Duodenal mucosa (tissue), 2 donors: ENCODE results near the gene RPGR.

Experiments used
- H3K27ac ChIP-seq: one replicate; pipeline ENCODE4 v1.7.0; 2013; ENCODE audit warnings: low read depth, low read length
- H3K27me3 ChIP-seq, 2 donors: one replicate each; pipeline ENCODE4 v1.7.0; 2013; ENCODE audit warnings: low read length in 2 of 2, control low read depth in 1 of 2; ENCODE audit not compliant: insufficient read depth in 2 of 2, control insufficient read depth in 1 of 2
- H3K36me3 ChIP-seq, 2 donors: one replicate each; pipeline ENCODE4 v1.7.0; 2013; ENCODE audit warnings: low read length in 2 of 2, control low read depth in 1 of 2; ENCODE audit not compliant: insufficient read depth in 2 of 2, control insufficient read depth in 1 of 2
- H3K4me1 ChIP-seq, 2 donors: one replicate each; pipeline ENCODE4 v1.7.0; 2013; ENCODE audit warnings: low read length in 2 of 2, control low read depth in 1 of 2; ENCODE audit not compliant: insufficient read depth in 2 of 2, control insufficient read depth in 1 of 2
- H3K4me3 ChIP-seq, 2 donors: one replicate each; pipeline ENCODE4 v1.7.0; 2013; ENCODE audit warnings: low read length in 2 of 2, low read depth in 1 of 2
- H3K9ac ChIP-seq, 2 donors: one replicate each; pipeline ENCODE4 v1.7.0; 2013; ENCODE audit warnings: low read length in 2 of 2, low read depth in 1 of 2
- H3K9me3 ChIP-seq, 2 donors: one replicate each; pipeline ENCODE4 v1.7.0; 2013; ENCODE audit warnings: low read length in 2 of 2, control low read depth in 1 of 2; ENCODE audit not compliant: control insufficient read depth in 1 of 2

The RPGR gene

GRCh38 chrX:38326086-38326485 lies 1.2 kb downstream of the RPGR start:
- Histone ChIP-seq H3K27ac (no peak overlapping the region), H3K4me1 (peaks cover 8 to 10% of the 10 kb centered on the region in 2 donors)

GRCh38 chrX:38320819-38321218 lies 6.5 kb downstream of the RPGR start:
- Histone ChIP-seq H3K9me3 (no peaks in the 10 kb centered on the region), H3K4me3 (no peak overlapping the region), H3K36me3 (peaks cover 0 to 4% of the 10 kb centered on the region in 2 donors), H3K4me1 (no peaks in the 10 kb centered on the region), H3K27me3 (no peaks in the 10 kb centered on the region), H3K9ac (no peak overlapping the region), H3K27ac (no peak overlapping the region)

More at GRCh38 chrX:38326086-38326485, 1.2 kb downstream of the RPGR start:
- Histone ChIP-seq H3K27me3 (no peaks in the 10 kb centered on the region), H3K9me3 (no peaks in the 10 kb centered on the region), H3K4me3 (peak overlapping the region; percentile 65 to 81), H3K9ac (peak overlapping the region in 1 of 2 donors; percentile 51), H3K36me3 (no peaks in the 10 kb centered on the region)

- H3K9ac ChIP-seq = no peak overlapping the region
- peaks cover 0 to 4% of the 10 kb centered on the region in 2 donors for H3K36me3 ChIP-seq
- H3K9me3 ChIP-seq = no peaks in the 10 kb centered on the region
- no peaks in the 10 kb centered on the region for H3K4me1 ChIP-seq
- H3K4me3 ChIP-seq = no peak overlapping the region
- no peak overlapping the region for H3K27ac ChIP-seq
- no peaks in the 10 kb centered on the region for H3K27me3 ChIP-seq
Observed at GRCh38 chrX:38318606-38319005, 8.7 kb downstream of the RPGR start.

DNA sequence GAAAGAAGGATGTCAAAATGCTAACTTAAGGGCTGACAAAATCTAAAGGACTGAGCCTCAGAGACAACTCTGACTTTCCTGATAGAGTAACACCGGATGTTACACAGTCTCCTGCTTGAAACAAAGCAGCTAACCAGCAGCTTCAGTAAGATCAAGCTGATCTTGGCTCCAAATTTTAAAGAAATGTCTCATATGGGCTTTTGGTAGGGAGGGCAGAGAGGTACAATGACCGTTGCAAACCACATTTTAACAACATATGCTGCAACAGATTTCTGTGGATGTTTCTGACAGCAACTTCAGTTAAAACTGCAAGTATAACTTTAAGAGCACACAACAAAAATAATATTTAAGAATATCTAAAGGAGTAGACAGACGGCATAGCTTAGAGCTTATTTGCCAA lies 9.1 kb downstream of the RPGR start:
- no peak overlapping the region for H3K27ac ChIP-seq
- H3K9me3 ChIP-seq = no peaks in the 10 kb centered on the region
- H3K9ac ChIP-seq = no peak overlapping the region
- no peak overlapping the region for H3K4me3 ChIP-seq
- H3K36me3 ChIP-seq = peaks cover 0 to 4% of the 10 kb centered on the region in 2 donors
- no peaks in the 10 kb centered on the region for H3K27me3 ChIP-seq
- H3K4me1 ChIP-seq = no peaks in the 10 kb centered on the region

DNA sequence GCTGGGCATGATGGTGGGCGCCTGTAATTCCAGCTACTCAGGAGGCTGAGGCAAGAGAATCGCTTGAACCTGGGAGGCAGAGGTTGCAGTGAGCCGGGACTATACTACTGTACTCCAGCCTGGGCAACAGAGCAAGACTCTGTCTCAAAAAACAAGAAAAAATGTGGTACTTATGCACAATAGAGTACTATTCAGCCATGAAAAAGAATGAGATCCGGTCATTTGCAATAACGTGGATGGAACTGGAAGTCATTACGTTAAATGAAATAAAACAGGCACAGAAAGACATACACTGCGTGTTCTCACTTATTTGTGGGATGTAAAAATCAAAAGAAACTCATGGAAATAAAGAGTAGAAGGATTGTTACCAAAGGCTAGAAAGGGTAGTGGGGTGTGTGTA lies 12.1 kb downstream of the RPGR start:
- Histone ChIP-seq H3K4me1 (no peaks in the 10 kb centered on the region), H3K9me3 (no peaks in the 10 kb centered on the region), H3K27ac (no peak overlapping the region), H3K4me3 (no peak overlapping the region), H3K27me3 (no peaks in the 10 kb centered on the region), H3K36me3 (peaks cover 0 to 4% of the 10 kb centered on the region in 2 donors), H3K9ac (no peak overlapping the region)

- no peak overlapping the region for H3K4me3 ChIP-seq
- H3K4me1 ChIP-seq = no peaks in the 10 kb centered on the region
Observed at GRCh38 chrX:38313190-38313589, 14.1 kb downstream of the RPGR start.

DNA sequence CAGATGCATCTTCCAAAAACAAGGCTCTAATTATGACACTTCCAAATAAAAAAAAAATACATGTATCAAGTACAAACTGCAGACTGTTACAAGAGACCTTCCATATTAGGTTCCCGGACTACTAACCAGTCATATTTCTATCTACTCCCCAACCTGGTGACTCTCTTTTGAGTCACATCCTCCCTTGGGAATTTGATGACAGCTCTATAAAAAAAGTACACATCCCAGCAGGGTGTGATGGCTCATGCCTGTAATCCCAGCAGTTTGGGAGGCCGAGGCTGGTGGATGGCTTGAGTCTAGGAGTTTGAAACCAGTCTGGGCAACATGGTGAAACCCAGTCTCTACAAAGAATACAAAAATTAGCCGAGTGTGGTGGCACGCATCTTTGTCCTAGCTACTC lies 14.9 kb downstream of the RPGR start:
- no peak overlapping the region for H3K27ac ChIP-seq
- H3K36me3 ChIP-seq = no peaks in the 10 kb centered on the region
- H3K27me3 ChIP-seq = no peaks in the 10 kb centered on the region
- no peak overlapping the region for H3K9ac ChIP-seq
- no peak overlapping the region for H3K4me3 ChIP-seq
- H3K9me3 ChIP-seq = no peaks in the 10 kb centered on the region
- no peaks in the 10 kb centered on the region for H3K4me1 ChIP-seq

More at GRCh38 chrX:38313190-38313589, 14.1 kb downstream of the RPGR start:
- no peaks in the 10 kb centered on the region for H3K27me3 ChIP-seq
- no peaks in the 10 kb centered on the region for H3K36me3 ChIP-seq
- H3K9me3 ChIP-seq = no peaks in the 10 kb centered on the region
- H3K9ac ChIP-seq = no peak overlapping the region
- no peak overlapping the region for H3K27ac ChIP-seq

- Histone ChIP-seq H3K9me3 (no peaks in the 10 kb centered on the region), H3K27me3 (no peaks in the 10 kb centered on the region), H3K4me3 (no peak overlapping the region), H3K4me1 (no peaks in the 10 kb centered on the region), H3K27ac (no peak overlapping the region), H3K36me3 (no peaks in the 10 kb centered on the region), H3K9ac (no peak overlapping the region)
Observed at GRCh38 chrX:38311743-38312142, 15.6 kb downstream of the RPGR start.

GRCh38 chrX:38305971-38306370 lies 21.3 kb downstream of the RPGR start:
- Histone ChIP-seq H3K27ac (no peak overlapping the region), H3K4me3 (no peak overlapping the region), H3K27me3 (no peaks in the 10 kb centered on the region), H3K36me3 (no peaks in the 10 kb centered on the region), H3K9me3 (no peaks in the 10 kb centered on the region), H3K9ac (no peak overlapping the region), H3K4me1 (no peaks in the 10 kb centered on the region)

DNA sequence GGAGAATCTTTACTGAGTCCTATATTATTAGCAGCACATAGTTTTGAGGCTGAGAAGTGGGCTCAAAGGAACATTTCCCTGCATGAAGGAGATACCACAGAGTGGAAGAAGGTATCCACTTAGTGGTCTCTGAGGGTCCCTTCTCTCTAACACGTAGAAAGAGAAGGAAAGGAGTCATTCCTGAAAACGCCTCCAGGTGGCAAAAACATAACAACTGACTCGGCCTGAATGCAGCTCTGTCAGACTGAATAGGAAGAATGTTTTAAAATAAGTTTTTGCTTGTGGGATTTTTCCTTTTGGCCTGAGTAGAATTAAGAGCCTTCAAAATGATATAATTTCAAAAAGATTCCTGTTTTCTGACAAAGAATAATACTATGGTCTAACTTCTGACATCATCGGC lies 23.3 kb downstream of the RPGR start:
- H3K4me3 ChIP-seq = no peak overlapping the region
- no peak overlapping the region for H3K27ac ChIP-seq

DNA sequence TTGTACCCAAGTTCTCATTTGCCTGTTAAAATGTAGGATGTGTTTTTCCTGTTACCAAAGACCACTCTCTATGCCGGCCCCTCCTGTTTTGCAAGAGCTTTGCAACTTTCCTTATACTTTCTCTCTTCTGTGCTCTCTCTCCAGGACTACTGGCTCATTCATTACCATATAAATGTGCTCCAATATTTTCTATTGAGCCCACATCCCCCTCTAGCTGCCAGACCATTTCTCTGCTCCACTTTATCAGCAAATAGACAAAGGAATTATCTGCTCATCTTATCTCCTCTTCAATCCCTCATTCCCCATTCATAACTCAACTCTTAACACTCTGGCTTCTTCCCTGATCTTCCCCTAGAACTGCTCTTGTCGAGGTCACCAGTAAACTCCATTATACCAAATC lies 33.6 kb downstream of the RPGR start:
- no peak overlapping the region for H3K4me3 ChIP-seq
- no peak overlapping the region for H3K27ac ChIP-seq
- no peaks in the 10 kb centered on the region for H3K4me1 ChIP-seq
- H3K9me3 ChIP-seq = no peaks in the 10 kb centered on the region
- no peak overlapping the region for H3K9ac ChIP-seq
- H3K36me3 ChIP-seq = no peaks in the 10 kb centered on the region
- H3K27me3 ChIP-seq = no peaks in the 10 kb centered on the region

More for the DNA sequence above, 23.3 kb downstream of the RPGR start:
- Histone ChIP-seq H3K36me3 (no peaks in the 10 kb centered on the region), H3K9ac (no peak overlapping the region), H3K4me1 (no peaks in the 10 kb centered on the region), H3K27me3 (no peaks in the 10 kb centered on the region), H3K9me3 (no peaks in the 10 kb centered on the region)
